HG02610 (cell line): Measurements from ENCODE around the gene PTPN3.

ENCODE experiments used
- ATAC-seq: cut with Tn5 transposase; IDR thresholded peaks from one replicate; pipeline ENCODE4 v1.9.1; 2021; ENCODE audit warnings: mild to moderate bottlenecking, moderate library complexity; ENCODE audit not compliant: unreplicated experiment

The PTPN3 gene

GRCh38 chr9:109506097-109506712 lies 8.1 kb upstream of the PTPN3 start:
- peak; percentile 45 for ATAC-seq

- no peak for ATAC-seq
These were observed 6.6 kb upstream of the PTPN3 start for GRCh38 chr9:109504689-109505088.

DNA sequence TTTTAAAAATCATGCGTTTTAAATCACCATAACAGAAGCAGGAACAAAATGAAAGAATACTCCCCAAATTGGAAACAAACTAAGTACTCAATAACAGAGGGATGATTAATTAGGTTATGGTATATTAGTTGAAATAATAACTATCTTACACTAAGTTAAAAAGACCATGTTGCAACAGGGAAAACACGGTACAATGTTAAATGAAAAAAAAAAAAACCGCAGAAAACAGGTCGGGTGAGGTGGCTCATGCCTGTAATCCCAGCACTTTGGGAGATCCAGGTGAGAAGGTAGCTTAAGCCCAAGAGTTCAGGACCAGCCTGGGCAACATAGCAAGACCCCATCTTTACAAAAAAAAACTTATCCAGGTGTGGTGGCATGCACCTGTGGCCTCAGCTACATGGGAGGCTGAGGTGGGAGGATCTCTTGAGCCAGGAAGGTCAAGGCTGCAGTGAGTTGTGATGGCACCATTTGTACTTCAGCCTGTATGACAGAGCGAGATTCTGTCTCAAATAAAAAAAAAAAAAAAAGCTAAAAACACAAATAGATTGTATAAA lies 2.4 kb upstream of the PTPN3 start:
- no peak for ATAC-seq

DNA sequence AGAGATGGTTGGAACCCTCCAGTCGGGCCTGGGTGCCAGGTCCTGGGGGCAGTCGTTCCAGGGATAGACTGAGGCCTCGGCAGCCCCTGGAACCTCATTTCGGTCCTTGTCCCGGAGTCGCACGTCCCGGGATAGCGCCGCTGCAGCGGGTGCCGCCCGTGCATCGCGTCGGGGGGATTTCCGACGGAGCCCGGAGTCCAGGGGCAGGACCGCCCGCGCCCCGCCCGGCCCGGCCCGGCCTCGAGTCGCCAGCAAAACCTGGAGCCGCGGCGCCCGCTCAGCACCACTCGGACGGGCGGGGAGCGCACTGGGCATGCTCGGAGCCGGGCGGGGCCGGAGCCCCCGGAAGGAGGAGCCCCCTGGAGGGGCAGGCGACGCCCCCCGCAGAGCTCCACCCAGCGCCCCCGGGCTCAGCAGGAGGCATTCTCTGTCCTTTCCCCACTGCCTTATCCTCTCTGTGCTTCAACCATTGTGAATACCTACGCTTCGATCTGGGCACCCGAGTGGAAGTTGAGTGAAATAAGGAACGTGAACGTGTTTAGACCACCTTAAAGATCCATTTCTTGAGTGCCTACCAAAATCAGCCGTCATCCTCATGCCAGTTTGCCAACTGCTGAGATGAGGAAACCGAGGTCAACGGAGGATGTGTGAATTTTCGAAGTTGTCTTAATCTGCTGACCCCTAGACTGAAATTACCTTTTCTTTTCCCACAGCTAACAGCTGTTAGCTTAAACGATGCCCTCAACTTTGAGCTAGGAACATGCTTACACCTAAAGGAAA lies 1.7 kb upstream of the PTPN3 start:
- no peak for ATAC-seq

GRCh38 chr9:109499093-109499630 lies 1.1 kb upstream of the PTPN3 start:
- ATAC-seq = no peak

DNA sequence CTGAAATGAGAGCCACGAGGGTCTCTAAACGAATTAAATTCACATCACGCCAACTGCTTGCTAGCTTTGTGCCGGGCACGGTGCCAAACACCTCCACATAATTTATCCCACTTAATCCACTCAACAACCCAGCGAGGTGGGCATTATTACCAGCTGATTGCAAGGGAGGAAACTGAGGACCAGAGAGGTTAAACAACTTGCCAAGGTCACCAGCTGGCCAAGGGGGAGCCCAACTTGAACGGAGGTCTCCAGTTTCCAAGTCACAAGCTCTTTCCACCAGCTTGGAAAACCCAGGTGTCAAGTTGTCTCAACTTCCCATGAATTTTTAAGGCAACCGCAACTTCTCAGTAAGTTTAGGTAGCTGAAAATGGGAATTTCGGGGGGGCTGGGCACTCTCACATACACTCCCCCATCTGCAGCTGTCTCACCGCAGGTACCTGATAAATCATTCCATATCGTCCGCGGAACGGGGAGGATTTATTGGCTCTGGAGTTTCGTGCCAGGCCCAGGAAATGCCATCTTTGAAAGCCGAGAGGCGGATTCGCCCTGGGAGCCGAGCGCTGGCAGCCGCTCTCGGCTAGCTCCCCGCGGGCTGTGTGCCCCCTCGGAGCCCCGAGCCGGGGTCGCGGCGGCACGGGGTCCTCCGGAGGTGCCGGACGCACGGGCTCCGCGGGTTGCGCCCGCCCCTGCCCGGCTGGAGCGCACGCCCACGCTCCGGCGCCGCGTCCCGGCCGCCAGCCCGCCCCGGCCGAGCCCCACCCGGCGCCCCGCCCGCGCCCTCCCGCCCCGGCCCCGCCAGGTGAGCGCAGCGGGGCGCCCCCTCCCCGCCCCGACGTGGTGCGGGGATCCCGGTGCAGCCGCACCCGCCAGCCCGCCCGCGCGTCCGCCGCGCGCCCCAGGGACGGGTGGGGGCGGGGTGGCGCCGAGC lies 617 bp downstream of the PTPN3 start:
- no peak for ATAC-seq

DNA sequence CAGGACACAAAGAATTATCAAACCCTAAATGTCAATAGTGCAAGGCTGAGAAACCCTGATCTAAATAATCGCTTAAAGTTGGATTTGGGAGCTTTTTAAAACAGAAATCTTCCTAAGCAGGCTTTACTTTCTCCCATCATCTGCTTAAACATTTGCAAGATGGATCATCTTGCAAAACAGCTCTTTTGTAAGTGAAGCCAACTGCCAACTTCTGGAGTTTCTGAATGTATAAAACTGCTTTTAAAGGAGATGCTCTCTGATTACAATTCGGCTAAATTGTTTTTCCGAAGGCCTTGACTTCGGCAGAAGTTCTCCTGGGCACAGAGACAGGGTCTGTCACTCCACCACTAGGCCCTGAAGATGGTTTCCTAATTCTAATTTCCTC lies 1.3 kb downstream of the PTPN3 start:
- ATAC-seq = no peak

DNA sequence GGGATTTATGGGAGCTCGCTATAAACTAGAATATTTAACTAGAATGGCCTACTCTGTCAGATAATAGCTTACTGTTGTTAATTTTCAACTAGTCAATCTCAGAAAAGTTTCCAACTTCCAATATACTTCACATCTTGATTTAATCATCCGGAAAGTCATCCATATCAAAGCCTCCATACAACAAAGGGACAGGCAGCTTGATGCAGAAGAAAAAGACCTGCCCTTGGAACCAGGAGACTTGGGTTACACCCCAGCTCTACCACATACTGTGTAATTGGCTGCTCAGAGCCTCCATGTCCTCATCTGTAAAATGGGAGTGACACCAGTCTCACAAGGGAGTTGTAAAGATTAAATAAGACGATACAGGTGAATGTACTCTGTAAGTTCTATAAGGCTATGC lies 1.9 kb downstream of the PTPN3 start:
- no peak for ATAC-seq

GRCh38 chr9:109493648-109494047 lies 4.5 kb downstream of the PTPN3 start:
- no peak for ATAC-seq

DNA sequence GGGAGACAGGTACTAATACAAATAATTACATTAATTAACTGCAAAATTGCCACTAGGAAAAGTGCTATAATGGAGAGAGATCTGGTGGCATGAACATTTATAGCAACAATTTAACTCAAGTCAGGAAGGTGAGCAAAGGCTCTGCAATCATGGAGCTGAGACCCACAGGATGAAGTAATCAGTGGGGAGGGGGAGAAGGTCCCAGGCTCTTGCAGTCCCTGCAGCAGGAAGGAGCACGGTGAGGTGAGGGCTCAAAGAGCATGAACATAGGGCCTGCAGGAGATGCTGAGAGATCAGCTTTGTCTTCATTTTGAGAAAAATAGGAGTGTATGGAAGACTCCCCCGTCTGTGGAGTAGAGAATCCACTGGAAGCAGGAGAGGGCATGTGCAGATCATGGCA lies 6.5 kb downstream of the PTPN3 start:
- ATAC-seq = no peak

DNA sequence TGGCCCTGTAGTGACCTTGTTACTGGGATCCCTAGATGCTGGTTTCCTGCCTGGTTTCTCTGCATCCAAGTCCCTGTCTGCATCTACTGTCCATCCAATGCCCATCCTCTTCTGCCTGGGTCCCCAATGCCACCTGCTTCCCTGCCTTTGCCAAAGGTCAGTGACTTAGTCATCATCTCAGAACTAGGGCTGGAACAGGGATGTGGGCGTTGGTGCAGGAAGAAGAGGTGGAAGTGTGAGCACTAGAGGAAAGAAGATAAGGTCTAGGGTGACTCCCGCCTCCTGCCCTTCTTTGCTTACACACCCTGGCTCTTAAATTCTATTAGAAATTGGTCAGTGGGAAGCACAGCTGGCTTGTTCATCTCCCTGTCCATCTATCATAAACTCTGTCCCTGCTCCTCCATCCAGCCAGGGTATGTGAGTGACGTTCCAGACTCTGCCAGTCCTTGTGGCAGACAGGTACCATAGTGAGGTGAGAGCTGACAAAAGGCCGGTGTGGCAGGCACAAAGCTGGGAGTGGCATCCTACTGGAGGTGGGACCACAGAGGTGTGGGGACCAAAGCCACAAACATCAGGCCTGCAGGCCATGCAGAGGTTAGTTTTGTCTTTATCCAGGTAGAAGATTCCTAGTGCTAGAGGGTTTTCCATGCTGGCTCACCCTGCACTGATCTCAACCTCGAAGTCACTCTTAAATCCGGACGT lies 9.2 kb downstream of the PTPN3 start:
- no peak for ATAC-seq

GRCh38 chr9:109488351-109488750 lies 9.8 kb downstream of the PTPN3 start:
- ATAC-seq = no peak

GRCh38 chr9:109487247-109487646 lies 10.9 kb downstream of the PTPN3 start:
- ATAC-seq = no peak

- ATAC-seq = no peak
These were observed 14.2 kb downstream of the PTPN3 start for GRCh38 chr9:109483744-109484429.

- no peak for ATAC-seq
These were observed 15.7 kb downstream of the PTPN3 start for GRCh38 chr9:109482391-109482916.

GRCh38 chr9:109481856-109482255 lies 16.3 kb downstream of the PTPN3 start:
- ATAC-seq = no peak

DNA sequence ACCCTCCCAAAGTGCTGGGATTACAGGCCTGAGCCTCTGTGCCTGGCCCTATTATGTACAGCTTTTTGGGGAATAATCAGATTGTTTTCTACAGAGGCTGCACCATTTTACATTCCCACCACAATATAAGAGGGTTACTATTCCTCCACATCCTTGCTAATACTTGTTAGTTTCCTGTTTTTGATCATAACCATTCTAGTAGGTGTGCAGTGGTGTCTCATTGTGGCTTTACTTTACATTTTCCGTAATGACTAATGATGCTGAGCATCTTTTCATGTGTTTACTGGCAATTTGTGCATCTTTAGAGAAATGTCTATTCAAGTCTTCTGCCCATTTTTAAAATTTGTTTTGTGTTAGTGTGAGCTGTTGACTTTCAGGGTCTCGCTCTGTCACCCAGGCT lies 18.3 kb downstream of the PTPN3 start:
- ATAC-seq = no peak

GRCh38 chr9:109478665-109479380 lies 19.3 kb downstream of the PTPN3 start:
- ATAC-seq = no peak

DNA sequence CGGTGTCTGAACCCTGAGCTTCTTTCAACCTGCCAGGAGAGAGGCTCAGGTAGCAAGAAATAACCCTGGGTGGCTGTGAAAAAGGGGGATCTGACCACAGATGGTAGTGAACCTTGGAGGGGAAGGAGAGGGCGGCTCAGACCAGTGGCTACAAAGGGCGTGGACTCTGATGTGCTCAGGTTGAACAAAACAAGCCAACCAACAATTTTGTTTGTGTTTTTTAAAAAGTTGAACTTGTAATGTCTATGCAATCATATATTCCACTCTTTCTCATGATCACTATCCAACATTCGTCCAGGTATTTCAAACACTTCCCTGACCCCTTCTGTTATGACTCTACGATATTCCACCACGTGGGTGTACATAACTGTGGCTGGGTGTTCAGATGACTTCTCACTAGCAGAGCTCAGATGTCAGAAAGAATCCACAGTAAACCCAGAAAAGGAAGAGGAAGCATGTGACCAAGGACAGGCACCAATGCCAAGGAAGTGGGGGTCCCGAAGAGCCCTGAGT lies 20.0 kb downstream of the PTPN3 start:
- no peak for ATAC-seq
